GM18526 (cell line): ENCODE measurements around the gene LRRC4C.

Experiments used
- POLR2A ChIP-seq: IDR thresholded peaks from 3 replicates; pipeline ENCODE4 v1.6.1; 2011; ENCODE audit not compliant: insufficient read length; ENCODE audit errors: extremely low read depth

LRRC4C gene

DNA sequence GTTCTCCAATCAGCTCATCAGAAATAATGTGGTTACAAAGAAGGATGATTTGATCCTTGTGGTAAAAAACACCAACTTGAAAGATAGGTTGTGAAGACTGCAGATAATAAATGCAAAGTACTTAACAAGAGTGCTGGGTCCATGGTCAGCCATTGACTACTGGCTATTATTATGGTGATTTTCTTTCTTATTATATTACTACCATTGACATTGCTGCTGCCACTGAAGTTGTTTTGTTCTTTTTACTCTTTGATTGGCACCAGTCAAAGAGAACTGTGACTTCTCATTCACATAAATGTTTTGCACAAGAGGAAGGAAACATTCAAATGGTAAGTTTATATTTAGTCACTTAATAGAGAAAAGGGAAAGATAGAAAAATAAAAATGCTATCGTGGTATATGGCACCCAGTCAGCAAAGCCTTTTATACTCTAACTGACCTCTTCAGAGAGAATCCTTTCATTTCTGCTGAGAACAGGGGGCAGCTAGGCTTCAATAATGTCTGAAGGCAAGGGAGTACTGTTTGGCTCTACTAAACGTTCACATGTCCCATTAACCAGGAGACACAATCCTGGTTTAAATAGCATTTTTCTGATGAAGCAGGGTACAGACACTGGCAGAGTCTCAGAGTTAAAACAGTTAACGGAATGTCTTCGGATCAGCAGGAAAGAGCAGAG, 64.8 kb downstream of the LRRC4C start:
- TF ChIP-seq POLR2A = no peak

DNA sequence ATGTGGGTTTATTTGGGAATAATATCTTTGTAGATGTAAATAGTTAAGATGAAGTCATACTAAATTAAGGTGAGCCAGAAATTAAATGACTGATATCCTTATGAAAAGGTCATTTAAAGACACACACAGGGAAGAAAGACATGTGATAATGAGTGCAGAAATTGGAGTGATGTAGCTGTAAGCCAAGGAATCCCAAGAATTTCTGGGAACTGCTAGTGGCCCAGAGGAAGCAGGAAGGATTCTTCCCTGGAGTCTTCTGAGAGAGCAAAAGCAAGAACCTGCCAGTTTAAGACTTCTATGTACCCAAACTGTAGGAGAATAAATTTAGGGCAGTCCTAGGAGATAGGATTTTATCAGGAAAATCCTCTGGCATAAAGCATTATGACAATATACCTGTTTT, 66.9 kb downstream of the LRRC4C start:
- TF ChIP-seq POLR2A = no peak

DNA sequence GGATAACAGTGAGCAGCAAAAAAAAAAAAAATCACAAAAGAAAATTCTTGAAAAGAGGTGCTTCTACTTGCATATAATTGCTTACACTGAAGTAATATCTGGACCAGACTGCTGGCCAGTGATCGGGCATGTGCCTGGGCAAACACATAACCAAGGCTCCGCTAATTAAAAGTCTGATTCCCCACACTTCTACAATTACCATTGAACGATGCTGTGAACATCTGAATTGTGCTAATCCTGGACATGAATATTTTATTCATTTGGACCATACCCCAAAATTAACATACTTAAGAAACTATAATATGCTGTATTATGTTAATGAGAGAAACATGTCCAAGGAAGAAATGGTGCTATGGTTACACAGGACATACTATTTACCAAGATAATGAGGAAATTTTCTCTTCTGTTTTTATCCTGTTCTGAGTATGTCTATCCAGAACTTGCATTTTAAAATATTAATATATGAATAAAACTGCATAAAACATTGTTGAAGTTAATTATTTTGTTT, 69.8 kb downstream of the LRRC4C start:
- TF ChIP-seq POLR2A = no peak

DNA sequence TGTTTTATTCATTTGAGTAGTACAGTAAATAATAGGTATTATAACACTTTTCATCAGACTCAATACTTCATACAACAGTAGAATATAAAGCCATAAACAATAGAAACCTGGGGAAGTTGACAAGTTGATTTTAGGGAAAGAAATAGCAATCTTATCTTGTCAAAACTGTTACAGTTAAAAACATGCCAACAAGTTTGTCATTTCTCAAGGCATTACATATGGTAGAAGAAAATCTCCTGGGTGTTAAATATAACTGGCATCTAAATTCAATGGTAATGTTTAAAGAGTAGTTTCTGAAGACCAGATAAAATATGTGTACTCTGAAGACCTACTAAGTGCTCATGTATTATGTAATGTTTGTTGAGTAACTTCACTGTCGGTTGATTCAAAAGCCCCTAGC, 75.1 kb downstream of the LRRC4C start:
- TF ChIP-seq POLR2A = no peak

DNA sequence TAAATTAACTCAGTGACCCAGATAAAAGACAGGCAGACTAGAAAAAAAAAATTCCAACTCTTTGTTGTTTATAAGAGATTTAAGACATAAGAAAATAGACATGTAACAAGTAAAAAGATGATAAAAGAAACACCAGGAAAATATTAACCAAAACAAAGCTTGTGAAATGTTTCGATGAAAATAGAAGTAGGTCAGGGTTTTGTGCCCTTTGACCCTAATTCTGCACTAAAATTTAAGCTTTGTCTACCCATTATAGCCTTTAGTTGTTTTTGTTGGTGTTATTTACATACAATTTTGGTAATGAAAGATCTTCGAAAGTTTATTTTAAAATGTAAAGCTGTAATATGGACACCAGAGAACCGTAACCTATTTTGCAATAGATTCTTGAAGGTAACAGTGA, 75.7 kb downstream of the LRRC4C start:
- no peak for TF ChIP-seq POLR2A

GRCh38 chr11:41382927-41383326, 76.5 kb downstream of the LRRC4C start:
- no peak for TF ChIP-seq POLR2A

GRCh38 chr11:41379084-41379483, 80.4 kb downstream of the LRRC4C start:
- TF ChIP-seq POLR2A = no peak

DNA sequence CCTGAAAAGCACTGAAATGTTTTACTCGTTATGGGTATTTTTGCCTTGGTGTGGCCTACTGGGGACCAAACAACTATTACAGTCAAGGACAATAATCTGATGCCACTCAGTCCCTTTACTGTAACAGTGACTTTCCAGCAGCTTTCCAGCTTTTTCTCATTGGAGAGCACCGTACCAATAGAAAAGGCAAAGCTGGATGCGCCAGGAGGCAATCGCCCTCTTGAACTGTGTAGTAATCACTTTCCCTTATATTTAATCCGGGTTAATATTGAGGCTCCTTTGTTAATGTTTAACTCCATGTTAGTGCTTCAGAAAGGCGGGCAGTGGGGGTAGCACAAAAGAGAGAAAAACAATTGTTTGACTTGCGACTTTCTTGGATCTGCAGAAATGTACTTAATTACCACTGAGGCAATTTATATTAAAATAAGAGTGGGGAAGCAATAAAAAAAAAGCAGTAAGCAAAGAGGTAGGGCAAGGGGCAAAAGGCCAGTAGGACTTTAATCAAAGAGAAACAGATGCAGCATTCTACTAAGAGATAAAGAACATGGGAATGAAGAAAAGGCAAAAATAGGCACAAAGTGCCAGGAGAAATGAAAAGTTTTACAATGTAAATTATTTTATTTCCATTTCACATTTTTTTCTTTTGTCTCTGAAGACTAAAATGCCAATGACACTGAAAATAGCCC, 81.6 kb downstream of the LRRC4C start:
- TF ChIP-seq POLR2A = no peak

DNA sequence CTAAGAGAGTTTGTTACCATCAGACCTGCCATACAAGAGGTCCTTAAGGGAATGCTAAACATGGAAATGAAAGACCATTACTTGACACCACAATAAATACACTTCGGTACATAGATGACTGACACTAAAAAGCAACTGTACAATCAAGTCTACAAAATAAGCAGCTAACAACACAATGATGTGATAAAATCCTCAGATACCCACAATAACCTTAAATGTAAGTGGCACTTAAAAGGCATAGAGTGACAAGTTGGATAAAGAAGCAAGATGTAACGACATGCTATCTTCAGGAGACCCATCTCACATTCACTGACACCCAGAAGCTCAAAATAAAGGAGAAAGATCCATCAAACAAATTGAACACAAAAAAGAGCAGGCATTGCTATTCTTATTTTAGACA, 107.6 kb downstream of the LRRC4C start:
- TF ChIP-seq POLR2A = no peak

GRCh38 chr11:41346042-41346441, 113.4 kb downstream of the LRRC4C start:
- no peak for TF ChIP-seq POLR2A

GRCh38 chr11:41334007-41334933, 125.2 kb downstream of the LRRC4C start:
- TF ChIP-seq POLR2A = no peak

DNA sequence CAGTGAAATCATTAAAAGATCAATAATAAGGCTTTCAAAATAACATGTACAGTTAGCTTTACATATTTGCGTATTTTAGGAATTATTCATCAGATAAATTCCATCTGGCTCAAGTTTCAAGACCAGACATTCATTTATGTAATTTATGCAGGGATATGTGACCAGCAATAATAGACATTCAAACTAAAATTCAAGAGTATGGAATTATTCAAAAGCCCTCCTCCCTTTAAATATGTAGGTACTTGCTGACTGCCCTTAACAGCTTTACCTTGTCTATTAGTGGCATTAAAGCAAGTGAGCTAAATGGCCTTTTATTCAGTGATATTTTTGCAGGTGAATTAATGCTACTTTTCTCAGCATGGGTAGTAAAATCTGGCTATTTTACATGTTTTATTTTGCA, 126.1 kb downstream of the LRRC4C start:
- TF ChIP-seq POLR2A = no peak

GRCh38 chr11:41328324-41328723, 131.1 kb downstream of the LRRC4C start:
- no peak for TF ChIP-seq POLR2A

- TF ChIP-seq POLR2A = no peak
These were observed 136.0 kb downstream of the LRRC4C start for GRCh38 chr11:41323446-41323845.

GRCh38 chr11:41320653-41321052, 138.8 kb downstream of the LRRC4C start:
- TF ChIP-seq POLR2A = no peak

DNA sequence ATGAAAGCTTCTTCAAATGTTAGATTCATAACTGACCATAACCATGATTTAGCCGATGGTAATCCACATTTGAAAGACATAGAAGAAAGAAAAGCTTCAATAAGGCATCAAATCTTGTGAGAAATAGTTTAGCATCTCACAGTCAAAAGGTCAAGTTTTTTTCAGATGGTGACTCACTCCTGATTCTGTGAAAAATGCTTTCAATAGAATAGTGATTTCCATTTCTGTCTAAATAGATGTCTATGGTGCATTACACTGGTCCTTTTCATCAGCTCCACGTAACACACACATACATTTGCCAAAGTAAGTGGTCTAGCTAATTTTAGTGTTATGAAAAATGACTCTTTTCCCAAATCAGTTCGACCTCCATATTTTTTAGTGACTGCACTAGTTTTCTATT, 139.2 kb downstream of the LRRC4C start:
- no peak for TF ChIP-seq POLR2A
